GM21786 (cell line): ENCODE data around the gene C8A.

Experiments
- ATAC-seq: cut with Tn5 transposase; IDR thresholded peaks from one replicate; pipeline ENCODE4 v1.9.1; 2021; ENCODE audit not compliant: unreplicated experiment

C8A gene

DNA sequence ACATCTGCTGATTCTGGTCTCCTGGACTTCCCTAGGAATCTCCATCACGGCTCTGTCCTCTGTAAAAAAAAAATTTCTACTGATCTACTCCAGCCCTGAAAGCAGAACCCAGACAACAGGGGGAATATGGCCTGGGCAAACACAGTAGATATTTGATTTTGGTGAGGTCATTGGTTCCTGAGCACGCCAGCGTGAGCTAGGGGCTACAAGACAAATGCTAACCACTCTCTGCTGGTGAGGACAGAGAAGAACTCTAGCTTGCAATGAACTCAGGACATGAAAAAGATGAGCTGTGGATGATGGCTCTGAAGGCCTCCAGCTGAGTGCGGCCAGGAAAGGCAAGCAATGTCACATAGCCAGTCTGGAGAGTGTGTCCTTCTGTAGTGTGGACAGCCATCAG is 18.2 kb upstream of the C8A start:
- ATAC-seq = no peak

DNA sequence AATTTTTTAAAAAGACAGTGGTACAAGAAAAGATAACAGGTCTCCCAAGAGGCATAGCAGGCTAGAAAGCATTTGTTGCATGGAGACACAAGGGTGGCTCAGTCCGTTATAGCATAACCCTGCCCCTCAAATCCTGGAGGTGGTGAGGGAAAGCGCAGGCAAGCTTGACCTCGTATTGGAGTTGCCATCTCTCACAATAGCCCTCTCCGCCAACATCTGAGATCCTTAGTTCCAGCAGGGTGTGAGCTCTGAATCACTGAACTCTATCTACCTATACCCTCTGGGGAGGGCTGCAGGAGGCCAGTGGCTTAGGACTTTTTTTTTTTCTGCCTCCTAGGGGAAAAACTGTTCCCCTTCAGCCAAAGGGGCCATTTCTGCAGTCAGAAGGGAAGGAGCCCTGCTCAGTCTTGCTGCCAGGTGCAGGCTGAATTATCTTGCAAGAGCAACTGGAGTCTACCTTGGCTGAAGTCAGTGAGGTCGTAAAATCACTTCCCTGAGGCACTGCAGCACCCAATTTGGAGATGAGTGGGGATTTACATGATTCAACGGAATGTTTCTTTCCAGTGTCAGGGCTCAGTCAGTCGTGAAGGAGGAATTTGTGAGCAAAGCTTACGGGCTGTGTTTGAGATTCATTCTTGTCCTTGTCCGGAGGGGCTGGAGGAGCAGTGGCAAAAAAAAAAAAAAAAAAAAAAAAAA is 17.2 kb upstream of the C8A start:
- ATAC-seq = no peak

GRCh38 chr1:56838759-56839158 is 15.8 kb upstream of the C8A start:
- ATAC-seq = no peak

DNA sequence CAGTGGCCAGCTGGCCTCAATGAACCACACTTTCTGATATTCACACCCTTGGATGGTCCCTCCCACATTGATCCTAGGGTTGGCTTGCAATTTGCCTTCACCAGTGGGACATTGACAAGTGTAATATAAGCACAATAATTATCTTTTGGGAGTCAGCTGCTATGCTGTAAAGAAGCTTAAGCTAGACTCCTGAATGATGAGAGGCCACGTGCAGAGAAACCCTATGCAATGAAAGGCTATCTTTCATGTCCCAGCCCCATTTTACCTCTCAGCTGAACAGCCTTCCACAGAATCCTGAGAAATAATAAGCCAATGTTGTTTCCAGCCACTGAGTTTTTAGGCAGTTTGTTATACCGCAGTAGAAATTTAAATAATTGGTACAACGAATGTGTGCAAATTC is 11.1 kb upstream of the C8A start:
- ATAC-seq = no peak

DNA sequence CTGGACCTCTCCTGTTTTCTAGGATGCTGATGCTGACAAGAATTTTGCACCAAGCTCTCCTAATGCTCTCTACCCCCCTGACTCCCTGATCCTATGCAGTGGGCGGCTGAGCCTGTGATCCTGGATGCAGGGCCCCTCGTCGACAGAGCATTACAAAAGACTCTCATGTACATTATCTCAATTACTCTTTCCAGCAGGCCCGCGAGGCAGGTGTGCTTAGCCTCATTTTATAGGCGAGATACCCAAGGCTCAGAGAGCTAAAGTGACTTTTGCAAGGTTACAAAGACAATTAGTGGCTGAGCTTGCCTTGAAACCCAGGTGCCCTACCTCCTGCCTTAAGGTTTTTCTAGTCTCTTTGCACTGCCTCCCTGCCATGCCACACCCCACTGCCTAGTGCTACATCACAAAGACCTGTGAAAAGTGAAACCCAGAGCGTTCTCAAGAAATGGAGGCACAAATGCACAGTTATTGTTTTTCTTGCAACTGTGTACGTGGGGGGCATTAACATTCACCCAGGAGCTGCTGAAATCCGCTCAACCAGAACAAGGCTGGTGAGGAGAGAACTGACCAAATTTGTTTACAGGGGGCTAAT is 10.0 kb upstream of the C8A start:
- ATAC-seq = no peak

GRCh38 chr1:56845343-56845742 is 9.3 kb upstream of the C8A start:
- no peak for ATAC-seq

DNA sequence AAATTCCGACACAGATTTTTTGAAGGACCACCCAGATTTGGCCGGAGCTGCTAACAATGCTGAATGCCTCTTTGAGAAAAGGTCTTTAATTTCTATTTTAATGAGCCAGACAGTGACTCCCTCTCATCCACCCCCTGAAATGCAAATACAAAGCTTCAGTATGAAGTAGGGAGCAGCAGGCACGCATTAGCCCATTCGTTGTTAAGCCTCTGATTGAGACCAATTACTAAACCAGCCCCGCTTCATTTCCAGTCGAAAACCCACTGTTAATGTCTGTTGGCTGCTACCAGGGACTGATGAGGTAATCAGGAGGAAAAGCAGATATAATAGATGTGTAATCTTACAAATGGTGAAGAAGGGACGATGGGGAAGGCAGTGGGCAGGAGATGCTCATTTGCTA is 4.8 kb upstream of the C8A start:
- ATAC-seq = no peak

DNA sequence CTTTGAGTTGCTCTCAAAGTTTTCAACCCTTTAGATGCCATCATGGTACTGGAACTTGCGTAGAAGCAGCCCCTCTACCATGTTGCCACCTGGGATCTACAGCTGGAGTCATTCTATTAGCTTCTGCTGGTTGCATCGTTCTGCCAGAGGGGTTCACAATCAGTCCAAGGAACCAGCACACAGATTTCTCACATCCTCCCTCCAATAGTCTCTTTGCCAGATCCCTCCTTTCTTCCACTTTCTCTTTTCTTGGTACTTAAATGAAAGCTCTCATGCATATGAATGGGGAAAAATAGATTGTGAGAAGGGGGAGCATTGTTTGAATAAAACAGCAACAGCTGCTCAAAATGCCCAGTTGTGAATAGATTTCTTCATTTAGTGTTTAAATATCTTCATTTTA is 4.2 kb upstream of the C8A start:
- no peak for ATAC-seq

DNA sequence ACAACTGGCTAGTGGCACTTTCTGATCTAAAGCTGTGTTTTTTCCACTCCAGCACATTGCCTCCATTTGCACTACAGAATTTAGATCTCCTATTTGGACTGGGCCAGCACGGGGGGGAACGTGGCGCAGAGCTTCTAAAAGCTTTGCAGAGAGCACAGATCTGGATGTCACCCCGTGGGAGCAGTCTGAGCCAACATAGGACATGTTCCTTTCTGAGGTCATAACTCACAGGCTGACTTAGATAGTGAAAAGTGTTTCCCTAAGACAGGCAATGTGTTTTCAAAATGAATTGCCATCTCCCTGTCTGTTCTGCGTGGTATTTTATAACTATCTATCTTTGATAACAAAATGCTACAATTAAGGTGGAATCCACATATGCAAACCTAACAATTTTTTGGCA is 3.7 kb upstream of the C8A start:
- ATAC-seq = no peak

- ATAC-seq = no peak
Measured at GRCh38 chr1:56852476-56852875, 2.1 kb upstream of the C8A start.

DNA sequence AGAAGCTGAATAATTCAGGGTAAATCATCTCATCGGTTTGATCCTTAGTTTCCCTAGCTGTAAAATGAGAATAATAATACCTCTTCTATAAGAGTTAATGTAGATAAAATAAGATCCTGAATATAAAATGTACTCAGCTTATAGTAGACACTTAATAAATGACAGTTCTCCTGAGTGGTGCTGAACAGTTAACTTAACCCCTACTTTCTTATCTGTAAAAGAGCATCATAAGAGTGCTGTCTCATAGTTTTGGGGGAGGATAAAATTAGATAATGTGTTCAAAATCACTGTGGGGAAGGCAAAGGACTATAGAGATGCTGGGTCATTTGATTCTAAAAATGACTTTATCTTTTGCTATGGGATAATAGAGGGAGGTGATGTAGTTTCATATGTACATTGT is 593 bp downstream of the C8A start:
- no peak for ATAC-seq

DNA sequence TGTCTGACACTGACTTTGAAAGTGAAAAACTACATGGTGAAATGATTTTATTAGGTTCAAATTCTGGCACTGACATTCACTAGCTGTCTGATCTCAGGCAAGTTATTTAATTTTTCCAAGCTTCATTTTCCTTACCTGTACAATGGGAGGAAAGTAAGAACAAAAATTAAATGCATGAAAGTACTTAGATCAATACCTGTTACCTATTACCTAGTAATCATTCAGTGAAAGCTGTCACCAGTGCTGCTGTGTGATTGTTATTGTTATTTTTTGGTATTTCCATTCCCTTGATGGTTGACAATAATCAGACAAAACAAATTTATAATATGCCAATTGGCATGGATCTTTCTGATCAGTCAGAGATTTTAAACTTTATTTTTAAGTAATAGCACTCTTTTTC is 1.6 kb downstream of the C8A start:
- no peak for ATAC-seq

DNA sequence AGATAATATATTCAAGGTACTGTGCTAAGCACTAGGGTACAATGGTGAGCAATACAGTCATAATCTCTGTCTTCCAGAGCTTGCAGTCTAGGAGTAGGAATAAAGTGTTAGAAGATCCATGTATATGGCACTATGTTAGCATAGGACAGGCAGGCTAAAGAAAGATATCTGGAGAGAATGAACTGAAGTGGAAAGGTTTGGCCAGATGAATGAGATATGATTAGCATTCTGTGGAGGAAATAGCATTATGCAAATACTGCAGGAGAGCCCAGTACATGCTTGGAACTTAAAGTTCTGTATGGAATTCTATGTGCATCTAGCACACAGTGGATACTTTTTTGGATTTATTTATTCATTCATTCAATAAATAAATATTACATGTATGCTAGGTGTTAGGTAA is 4.7 kb downstream of the C8A start:
- ATAC-seq = no peak

GRCh38 chr1:56863265-56863992 is 8.8 kb downstream of the C8A start:
- no peak for ATAC-seq

GRCh38 chr1:56864430-56864829 is 9.8 kb downstream of the C8A start:
- no peak for ATAC-seq

GRCh38 chr1:56866656-56867055 is 12.1 kb downstream of the C8A start:
- ATAC-seq = no peak

GRCh38 chr1:56867491-56867890 is 12.9 kb downstream of the C8A start:
- ATAC-seq = no peak

DNA sequence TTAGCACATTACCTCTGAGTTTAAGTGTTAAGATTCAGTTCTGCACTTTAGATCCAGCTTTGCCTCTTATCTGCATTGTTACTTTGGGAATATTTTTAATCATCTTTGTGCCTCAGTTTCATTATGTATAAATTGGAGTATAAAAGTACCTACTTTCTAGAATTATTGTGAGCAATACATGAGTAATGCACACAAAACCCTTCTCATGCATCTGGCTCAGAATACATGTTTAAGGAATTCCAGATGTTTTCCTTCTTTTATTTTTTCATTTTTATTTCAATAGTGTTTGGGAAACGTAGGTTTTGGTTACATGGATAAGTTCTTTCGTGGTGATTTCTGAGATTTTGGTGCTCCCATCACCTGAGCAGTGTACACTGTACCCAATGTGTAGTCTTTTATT is 14.2 kb downstream of the C8A start:
- ATAC-seq = no peak

DNA sequence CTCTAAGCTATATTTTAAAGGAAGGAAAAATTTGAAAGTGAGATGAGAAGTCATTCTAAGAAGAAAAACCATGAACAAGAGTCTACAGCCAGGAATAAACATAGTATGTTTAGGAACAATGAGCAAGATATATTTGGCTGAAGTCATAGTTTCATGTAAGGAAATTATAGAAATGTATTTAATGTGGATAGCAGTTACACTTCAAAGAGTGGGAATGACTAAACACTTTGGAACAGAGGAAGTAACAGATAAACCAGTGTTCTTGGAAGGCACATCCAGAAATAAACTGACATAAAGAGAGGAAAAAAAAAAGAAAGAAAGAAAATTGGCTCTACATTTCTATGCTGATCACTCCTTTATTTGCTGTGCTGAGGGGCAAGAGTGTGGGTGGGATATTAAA is 18.0 kb downstream of the C8A start:
- no peak for ATAC-seq

- ATAC-seq = no peak
Measured at GRCh38 chr1:56873213-56873612, 18.6 kb downstream of the C8A start.

DNA sequence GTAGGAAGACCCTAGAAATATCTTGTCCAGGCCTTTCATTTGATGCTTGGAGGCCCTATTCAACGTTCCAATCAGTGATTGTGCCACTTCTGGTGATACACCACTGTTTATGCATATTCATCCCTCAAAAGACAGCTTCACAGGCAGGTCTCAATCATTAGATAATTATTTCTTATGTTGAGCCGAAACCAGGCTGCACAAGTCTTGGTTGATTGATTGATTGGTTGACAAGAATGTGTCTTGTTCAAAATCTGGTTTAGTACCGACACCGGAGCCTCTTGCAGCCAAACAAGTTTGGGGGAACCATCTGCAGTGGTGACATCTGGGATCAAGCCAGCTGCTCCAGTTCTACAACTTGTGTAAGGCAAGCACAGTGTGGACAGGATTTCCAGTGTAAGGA is 20.1 kb downstream of the C8A start:
- ATAC-seq = no peak

DNA sequence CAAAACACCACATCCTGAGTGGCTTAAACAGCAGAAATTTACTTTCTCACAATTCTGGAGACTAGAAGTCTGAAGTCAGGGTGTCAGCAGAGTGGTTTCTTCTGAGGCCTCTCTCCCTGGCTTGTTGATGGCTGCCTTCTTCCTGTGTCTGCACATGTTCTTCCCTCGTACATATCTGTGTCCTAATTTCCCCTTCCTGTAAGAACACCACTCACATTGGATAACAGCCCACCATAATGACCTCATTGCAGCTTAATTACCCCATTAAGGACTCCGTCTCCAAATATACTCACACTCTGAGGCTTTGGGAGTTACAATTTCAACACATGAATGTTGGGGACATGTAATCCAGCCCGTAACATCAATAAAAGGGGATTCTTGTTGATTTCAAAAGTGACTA is 23.4 kb downstream of the C8A start:
- no peak for ATAC-seq

- no peak for ATAC-seq
Measured at GRCh38 chr1:56880774-56881173, 26.2 kb downstream of the C8A start.
